Measurements from ENCODE around the gene CD63.

The CD63 gene

GRCh38 chr12:55687746-55688145 is 41.1 kb downstream of the CD63 start:
- Histone ChIP-seq H3K27ac (no peak overlapping the region), H3K9me3 (ENCODE audit: control insufficient read depth, low read length) (no peaks in the 10 kb centered on the region), H3K9ac (no peak overlapping the region), H2AFZ (no peak overlapping the region), H3K4me1 (no peaks in the 10 kb centered on the region), H3K4me2 (ENCODE audit: low read length) (no peak overlapping the region), H3K79me2 (no peaks in the 10 kb centered on the region), H3K4me3 (ENCODE audit: low read depth, low read length) (no peak overlapping the region), H3K36me3 (ENCODE audit: control insufficient read depth, insufficient read depth, low read length) (no peaks in the 10 kb centered on the region), H3K27me3 (ENCODE audit: control insufficient read depth, insufficient read depth, low read length) (no peaks in the 10 kb centered on the region)
- no peak for TF ChIP-seq CTCF (IDR thresholded peaks at IDR 0.05)

GRCh38 chr12:55686366-55687010 is 42.3 kb downstream of the CD63 start:
- H3K27ac ChIP-seq: no peak overlapping the region
- H3K9me3 ChIP-seq (ENCODE audit: control insufficient read depth, low read length): no peaks in the 10 kb centered on the region
- H3K27me3 ChIP-seq (ENCODE audit: control insufficient read depth, insufficient read depth, low read length): no peaks in the 10 kb centered on the region
- no peak overlapping the region for H3K9ac ChIP-seq
- no peak for TF ChIP-seq CTCF (IDR thresholded peaks at IDR 0.05)
- H3K79me2 ChIP-seq: no peaks in the 10 kb centered on the region
- no peak overlapping the region for H3K4me3 ChIP-seq (ENCODE audit: low read depth, low read length)
- H3K4me2 ChIP-seq (ENCODE audit: low read length): no peak overlapping the region
- no peak overlapping the region for H2AFZ ChIP-seq
- peaks cover 5% of the 10 kb centered on the region for H3K4me1 ChIP-seq
- no peaks in the 10 kb centered on the region for H3K36me3 ChIP-seq (ENCODE audit: control insufficient read depth, insufficient read depth, low read length)

- TF ChIP-seq CTCF (IDR thresholded peaks at IDR 0.05): no peak
- no peaks in the 10 kb centered on the region for H3K36me3 ChIP-seq (ENCODE audit: control insufficient read depth, insufficient read depth, low read length)
Measured at GRCh38 chr12:55685671-55686070, 43.1 kb downstream of the CD63 start.

GRCh38 chr12:55684761-55685370 is 43.9 kb downstream of the CD63 start:
- Histone ChIP-seq H3K4me2 (ENCODE audit: low read length) (no peak overlapping the region), H3K36me3 (ENCODE audit: control insufficient read depth, insufficient read depth, low read length) (no peaks in the 10 kb centered on the region), H3K4me1 (peaks cover 7% of the 10 kb centered on the region), H3K27me3 (ENCODE audit: control insufficient read depth, insufficient read depth, low read length) (no peaks in the 10 kb centered on the region), H3K9me3 (ENCODE audit: control insufficient read depth, low read length) (no peaks in the 10 kb centered on the region), H3K9ac (no peak overlapping the region), H3K4me3 (ENCODE audit: low read depth, low read length) (no peak overlapping the region), H3K27ac (no peak overlapping the region), H2AFZ (no peak overlapping the region), H3K79me2 (no peaks in the 10 kb centered on the region)
- no peak for TF ChIP-seq CTCF (IDR thresholded peaks at IDR 0.05)

More at GRCh38 chr12:55685671-55686070, 43.1 kb downstream of the CD63 start:
- no peak overlapping the region for H3K27ac ChIP-seq
- H3K9me3 ChIP-seq (ENCODE audit: control insufficient read depth, low read length): no peaks in the 10 kb centered on the region
- H3K4me2 ChIP-seq (ENCODE audit: low read length): no peak overlapping the region
- H3K27me3 ChIP-seq (ENCODE audit: control insufficient read depth, insufficient read depth, low read length): no peaks in the 10 kb centered on the region
- no peaks in the 10 kb centered on the region for H3K79me2 ChIP-seq
- peaks cover 7% of the 10 kb centered on the region for H3K4me1 ChIP-seq
- no peak overlapping the region for H3K4me3 ChIP-seq (ENCODE audit: low read depth, low read length)
- no peak overlapping the region for H3K9ac ChIP-seq
- no peak overlapping the region for H2AFZ ChIP-seq

GRCh38 chr12:55683676-55684075 is 45.1 kb downstream of the CD63 start:
- Histone ChIP-seq H3K4me3 (ENCODE audit: low read depth, low read length) (no peak overlapping the region), H3K79me2 (no peaks in the 10 kb centered on the region), H3K9me3 (ENCODE audit: control insufficient read depth, low read length) (no peaks in the 10 kb centered on the region), H3K4me2 (ENCODE audit: low read length) (no peak overlapping the region), H3K36me3 (ENCODE audit: control insufficient read depth, insufficient read depth, low read length) (no peaks in the 10 kb centered on the region), H3K27ac (no peak overlapping the region), H3K27me3 (ENCODE audit: control insufficient read depth, insufficient read depth, low read length) (no peaks in the 10 kb centered on the region), H2AFZ (no peak overlapping the region), H3K4me1 (peaks cover 7% of the 10 kb centered on the region), H3K9ac (no peak overlapping the region)
- no peak for TF ChIP-seq CTCF (IDR thresholded peaks at IDR 0.05)

Data from parathyroid adenoma (tissue), 2 donors.